Measurements from ENCODE around the gene RASSF8.

DNA sequence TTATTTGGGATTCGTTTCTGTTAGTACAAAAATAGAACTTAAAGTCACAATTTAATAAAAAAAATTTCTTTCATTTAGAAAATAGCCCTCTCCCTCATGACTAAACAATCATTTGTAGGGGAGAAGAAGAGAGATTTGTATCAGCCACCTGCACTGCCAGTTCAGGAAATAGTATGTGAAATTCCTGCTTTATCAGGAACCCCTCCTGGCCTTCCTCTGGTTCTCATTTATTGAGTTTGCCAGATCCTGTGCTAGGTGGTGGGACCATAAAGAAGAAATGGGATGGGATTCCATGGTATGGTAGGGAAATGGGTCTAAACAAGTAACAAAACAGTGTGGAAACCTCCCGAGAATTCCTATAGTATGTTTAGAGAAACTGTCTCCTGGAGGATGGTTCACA lies 30.0 kb downstream of the RASSF8 start:
- TF ChIP-seq POLR2A (IDR thresholded peaks at IDR 0.05), result no peak
- TF ChIP-seq, protein P1, sequence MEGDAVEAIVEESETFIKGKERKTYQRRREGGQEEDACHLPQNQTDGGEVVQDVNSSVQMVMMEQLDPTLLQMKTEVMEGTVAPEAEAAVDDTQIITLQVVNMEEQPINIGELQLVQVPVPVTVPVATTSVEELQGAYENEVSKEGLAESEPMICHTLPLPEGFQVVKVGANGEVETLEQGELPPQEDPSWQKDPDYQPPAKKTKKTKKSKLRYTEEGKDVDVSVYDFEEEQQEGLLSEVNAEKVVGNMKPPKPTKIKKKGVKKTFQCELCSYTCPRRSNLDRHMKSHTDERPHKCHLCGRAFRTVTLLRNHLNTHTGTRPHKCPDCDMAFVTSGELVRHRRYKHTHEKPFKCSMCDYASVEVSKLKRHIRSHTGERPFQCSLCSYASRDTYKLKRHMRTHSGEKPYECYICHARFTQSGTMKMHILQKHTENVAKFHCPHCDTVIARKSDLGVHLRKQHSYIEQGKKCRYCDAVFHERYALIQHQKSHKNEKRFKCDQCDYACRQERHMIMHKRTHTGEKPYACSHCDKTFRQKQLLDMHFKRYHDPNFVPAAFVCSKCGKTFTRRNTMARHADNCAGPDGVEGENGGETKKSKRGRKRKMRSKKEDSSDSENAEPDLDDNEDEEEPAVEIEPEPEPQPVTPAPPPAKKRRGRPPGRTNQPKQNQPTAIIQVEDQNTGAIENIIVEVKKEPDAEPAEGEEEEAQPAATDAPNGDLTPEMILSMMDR (IDR thresholded peaks at IDR 0.05), result no peak

Data from esophagus squamous epithelium (tissue), 4 donors.